Stimulated activated CD4-positive, alpha-beta T cell treated with anti-CD3 and anti-CD28 coated beads, Interleukin-15, amount 100 ng/mL, for 24 hours (primary cell): ENCODE measurements around the gene ERO1B.

Experiments used
- DNase-seq: peaks from one replicate; pipeline ENCODE4 v3.0.0-alpha.2; 2020

Gene ERO1B

DNA sequence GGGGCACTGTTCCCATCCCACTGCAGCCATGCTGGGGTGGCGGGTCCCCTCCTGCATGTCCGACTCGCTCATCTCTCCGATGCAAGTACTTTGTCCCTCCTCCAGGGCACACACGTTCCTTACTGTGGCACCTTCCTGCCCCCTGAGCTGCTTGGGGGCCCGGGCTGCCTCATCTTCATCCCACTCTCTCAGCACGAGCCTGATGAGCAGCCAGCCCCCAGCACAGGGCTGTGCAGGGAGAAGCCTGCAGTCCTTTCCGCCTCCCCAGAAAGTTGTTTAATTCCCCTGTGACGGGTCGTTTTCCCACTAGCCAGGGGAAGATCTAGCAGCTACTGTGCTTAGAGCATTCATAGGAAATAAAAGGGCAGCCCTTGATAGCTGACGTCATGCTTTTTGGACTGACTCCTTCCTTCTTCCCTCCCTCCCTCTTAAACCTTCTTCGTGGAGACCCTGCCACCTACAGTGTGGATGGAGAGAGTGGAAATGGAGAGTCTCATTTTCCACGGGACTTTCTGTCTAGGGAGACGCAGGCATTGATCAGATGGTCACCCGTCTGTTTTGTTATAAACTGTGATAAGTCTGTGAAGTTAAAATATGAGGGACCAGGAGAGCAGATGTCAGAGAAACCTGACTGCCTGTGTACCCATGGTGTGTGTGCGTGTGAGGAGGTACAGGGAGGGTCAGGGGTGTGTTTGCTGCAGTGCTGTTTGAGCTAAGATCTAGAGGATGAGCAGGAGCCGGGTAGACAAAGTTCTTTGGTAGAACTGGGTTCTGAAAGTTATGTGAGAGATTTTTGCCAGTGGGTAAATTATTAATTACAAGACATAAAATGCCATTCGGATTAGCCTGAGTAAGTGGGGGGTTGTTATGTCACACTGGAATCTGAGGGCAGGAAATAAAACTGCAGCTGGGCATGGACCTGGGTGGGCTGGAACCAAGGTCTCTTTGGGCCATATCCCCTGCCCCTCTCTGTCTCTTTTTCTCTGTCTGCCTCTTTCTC, 105.1 kb downstream of the ERO1B start:
- DNase-seq: no peak

DNA sequence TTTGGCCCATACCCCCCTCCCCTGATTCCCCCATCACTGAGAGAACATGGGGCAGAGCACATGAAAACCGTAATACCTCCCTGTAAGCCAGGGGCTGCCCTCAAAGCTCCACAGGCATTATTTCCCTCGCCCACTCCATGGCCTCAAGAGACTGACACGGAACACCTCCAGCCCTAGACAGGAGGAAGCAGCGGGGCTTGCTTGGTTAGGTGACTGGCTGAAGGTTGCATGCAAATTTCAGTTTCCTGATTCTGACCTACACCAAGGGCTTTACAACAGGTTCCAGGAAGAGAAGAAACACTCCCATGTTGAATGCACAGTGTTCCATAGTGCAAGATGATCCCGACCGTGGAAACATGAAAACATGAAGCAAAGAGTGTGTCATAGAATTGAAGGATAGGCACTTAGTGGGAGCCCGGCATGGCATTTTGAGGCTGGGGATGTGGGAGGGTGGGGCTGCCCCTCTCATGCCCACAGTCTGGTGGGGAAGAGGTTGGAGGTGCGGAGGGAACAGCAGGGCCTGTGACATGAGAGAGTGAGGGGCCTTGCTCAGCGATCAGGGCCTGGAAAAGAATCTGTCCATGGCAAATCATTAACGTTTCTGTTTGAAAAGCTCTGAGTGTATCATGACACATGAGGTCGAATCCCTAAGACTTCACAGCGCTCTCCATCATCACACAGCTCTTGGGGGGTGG, 106.0 kb downstream of the ERO1B start:
- DNase-seq: no peak

DNA sequence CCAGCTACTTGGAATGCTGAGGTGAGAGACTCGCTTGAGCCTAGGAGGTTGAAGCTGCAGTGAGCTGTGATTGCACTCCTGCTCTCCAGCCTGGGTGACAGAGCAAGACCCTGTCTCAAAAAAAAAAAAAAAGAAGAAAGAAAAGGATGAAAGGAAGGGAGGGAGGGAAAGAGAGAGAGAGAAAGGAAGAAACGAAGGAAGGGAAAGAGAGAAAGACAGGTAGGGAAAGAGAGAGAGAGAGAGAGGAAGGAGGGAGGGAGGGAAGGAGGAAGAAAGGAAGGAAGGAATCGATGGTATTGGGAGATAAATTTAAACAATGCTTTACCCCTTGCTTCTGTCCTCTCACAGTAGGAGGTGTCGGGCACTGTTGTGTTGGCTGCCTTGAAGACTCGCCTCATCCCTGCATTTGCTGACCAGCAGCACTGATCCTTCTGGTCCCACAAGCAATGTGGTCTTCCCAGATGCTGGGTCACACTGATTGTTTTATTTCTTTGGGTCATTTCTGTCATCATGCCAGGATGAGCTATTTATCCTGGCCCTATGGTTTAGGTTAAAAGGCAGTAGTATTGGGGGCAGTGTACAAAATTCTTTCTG, 108.5 kb downstream of the ERO1B start:
- DNase-seq: no peak

DNA sequence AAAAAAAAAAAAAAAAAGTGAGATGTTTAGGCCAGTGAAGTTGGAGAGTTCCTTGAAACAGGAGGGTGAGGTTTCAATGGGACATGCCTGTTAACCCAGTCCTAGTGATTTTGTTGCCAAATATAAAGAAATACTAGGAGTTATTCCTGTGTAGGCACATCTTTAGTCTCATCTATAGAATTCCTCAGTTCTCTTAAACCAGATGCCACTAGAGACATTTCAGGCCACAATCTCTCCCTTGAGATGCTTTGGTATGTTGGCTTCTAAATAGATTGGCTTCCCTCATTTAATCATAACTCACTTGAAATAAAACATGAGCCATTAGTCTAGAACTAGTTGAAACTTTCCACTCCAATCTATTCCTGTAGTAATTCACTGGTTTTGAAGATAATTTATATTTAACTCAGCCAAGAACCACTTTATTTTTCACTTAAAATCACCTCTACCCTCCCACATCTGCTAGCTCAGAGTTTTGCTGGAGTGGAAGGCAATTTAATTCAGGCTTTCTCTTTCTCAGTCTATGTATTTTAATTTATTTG, 109.6 kb downstream of the ERO1B start:
- DNase-seq: no peak

DNA sequence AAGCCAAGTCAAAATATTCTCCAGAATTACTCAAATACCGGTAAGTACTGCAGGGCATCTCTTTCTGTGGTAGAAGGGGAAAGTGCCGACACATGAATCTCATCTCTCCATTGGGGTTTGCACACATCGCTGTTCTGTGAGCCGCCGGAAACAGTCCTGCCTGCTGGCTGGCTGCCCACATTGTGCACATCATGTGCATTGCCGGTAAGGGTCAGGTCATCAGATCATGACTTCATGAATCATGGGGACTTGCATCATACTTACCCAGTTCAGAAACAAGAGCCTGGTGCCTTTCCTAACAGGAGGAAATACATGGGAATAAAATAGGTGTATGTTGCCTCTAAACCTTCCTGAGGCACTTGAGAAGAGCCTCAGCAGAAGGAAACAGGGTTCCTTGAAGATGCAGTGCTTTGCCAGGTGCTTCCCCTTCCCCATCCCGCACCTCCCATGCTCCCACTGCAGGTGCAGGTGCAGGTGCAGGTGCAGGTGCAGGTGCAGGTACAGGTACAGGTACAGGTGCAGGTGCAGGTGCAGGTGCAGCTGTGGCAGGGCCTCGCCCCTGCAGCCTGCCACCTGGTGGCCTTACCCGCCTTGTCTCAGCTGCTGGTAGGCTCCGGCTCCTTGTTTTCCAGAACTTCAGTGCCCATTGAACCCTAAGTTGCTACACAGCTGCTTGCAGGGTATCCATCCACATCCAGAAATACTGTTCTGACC, 112.9 kb downstream of the ERO1B start:
- peak; percentile 30 for DNase-seq

DNA sequence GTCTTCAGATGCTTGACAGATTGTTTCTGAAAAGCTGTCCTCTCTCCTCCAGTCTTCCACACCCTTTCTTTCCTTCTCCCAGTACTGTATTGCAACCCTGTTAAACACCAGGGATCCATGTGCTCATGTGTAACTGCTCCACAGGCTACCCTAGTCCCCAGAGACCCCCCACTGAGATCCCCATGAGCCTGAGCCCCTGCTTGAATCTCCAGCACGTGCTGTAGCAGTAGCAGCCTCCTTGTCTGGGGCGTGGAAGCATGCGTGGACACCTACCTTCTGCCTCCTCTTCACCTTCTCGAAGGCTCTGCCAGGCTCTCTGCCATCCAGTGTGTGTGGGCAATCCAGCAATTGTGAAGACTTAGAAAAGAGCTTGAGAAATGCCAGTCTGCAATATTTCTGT, 114.2 kb downstream of the ERO1B start:
- no peak for DNase-seq

DNA sequence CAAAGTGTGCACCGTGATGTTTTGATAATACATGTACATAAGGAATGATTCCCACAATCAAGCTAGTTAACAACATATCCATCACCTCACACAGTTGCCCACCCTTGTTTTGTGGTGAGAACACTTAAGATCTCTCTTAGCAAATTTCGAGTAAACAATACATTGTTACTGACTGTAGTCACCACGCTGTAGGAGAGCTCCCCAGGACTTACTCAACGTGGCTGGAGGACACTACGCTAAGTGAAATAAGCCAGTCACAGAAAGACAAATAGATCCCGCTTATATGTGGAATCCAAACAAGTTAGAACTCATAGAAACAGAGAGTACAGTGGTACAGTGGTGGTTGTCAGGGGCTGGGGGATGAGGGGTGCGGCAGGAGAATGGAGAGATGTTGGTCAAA, 114.6 kb downstream of the ERO1B start:
- DNase-seq: no peak

DNA sequence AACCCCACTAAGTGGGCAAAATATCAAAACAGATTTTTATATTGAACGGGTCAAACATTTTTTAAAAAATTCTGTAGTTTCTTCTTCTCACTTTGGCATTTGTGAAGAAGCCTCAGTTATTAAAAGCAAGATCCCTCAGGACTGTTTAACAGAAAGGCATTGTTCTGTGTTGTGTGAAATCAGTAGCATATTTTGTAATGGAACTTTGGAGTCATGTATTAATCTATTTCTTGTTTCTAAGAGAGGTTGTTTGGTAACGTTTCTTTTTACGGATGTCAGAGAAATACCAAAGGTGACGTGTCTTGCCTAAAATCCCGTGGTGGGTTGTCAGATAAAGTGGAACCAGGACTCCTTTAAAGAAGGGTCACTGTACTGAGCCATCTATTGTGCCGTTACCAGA, 115.7 kb downstream of the ERO1B start:
- no peak for DNase-seq
